HEK293T (cell line): Measurements from ENCODE around the gene KERA.

Experiments
- CTCF ChIA-PET: fragments of 350-600 bp; formaldehyde crosslinking; extraction: SDS; loops from one replicate; lab custom pipeline; 2021; ENCODE audit warnings: antibody characterized with exemption, inconsistent platforms; lab: Yijun Ruan, JAX
- POLR2A ChIA-PET: fragments of 350-600 bp; formaldehyde crosslinking; extraction: SDS; loops from one replicate; lab custom pipeline; 2020; ENCODE audit warnings: antibody characterized with exemption, inconsistent platforms; lab: Yijun Ruan, JAX
- DNase-seq: peaks from one replicate; pipeline ENCODE4 v3.0.0; 2012; ENCODE audit warnings: mixed read lengths; ENCODE audit errors: extremely low spot score
- ARNT ChIP-seq: fragments of 450-650 bp; IDR thresholded peaks from 2 replicates; pipeline ENCODE4 v1.6.1; 2017; ENCODE audit warnings: mild to moderate bottlenecking
- BHLHE40 ChIP-seq: fragments of 450-650 bp; IDR thresholded peaks from 2 replicates; pipeline ENCODE4 v1.6.1; 2016; ENCODE audit warnings: mild to moderate bottlenecking, moderate library complexity, borderline replicate concordance
- CTBP1 ChIP-seq: fragments of 450-650 bp; IDR thresholded peaks from 2 replicates; pipeline ENCODE4 v1.6.1; 2016; ENCODE audit warnings: borderline replicate concordance
- ELF4 ChIP-seq: fragments of 450-650 bp; IDR thresholded peaks from 2 replicates; pipeline ENCODE4 v1.6.1; 2017; ENCODE audit warnings: antibody characterized with exemption
- FOXA1 ChIP-seq: fragments of 450-650 bp; IDR thresholded peaks from 2 replicates; pipeline ENCODE4 v1.6.1; 2016; ENCODE audit warnings: mild to moderate bottlenecking
- FOXK2 ChIP-seq: fragments of 450-650 bp; IDR thresholded peaks from 2 replicates; pipeline ENCODE4 v1.6.1; 2016; ENCODE audit warnings: mild to moderate bottlenecking
- FOXM1 ChIP-seq: fragments of 450-650 bp; IDR thresholded peaks from 2 replicates; pipeline ENCODE4 v1.6.1; 2017; ENCODE audit warnings: mild to moderate bottlenecking, borderline replicate concordance
- HDGF ChIP-seq: fragments of 450-650 bp; IDR thresholded peaks from 2 replicates; pipeline ENCODE4 v1.6.1; 2017; ENCODE audit warnings: antibody characterized with exemption, borderline replicate concordance
- L3MBTL2 ChIP-seq: fragments of 450-650 bp; conservative IDR thresholded peaks from 2 replicates; pipeline ENCODE4 v1.6.1; 2016; ENCODE audit warnings: mild to moderate bottlenecking
- LEF1 ChIP-seq: fragments of 450-650 bp; IDR thresholded peaks from 2 replicates; pipeline ENCODE4 v1.6.1; 2017; ENCODE audit warnings: mild to moderate bottlenecking, borderline replicate concordance
- NFRKB ChIP-seq: fragments of 450-650 bp; IDR thresholded peaks from 2 replicates; pipeline ENCODE4 v1.6.1; 2016; ENCODE audit warnings: mild to moderate bottlenecking, moderate library complexity
- PKNOX1 ChIP-seq: fragments of 450-650 bp; IDR thresholded peaks from 2 replicates; pipeline ENCODE4 v1.6.1; 2016
- SP1 ChIP-seq: fragments of 450-650 bp; IDR thresholded peaks from 2 replicates; pipeline ENCODE4 v1.6.1; 2017
- SUZ12 ChIP-seq: fragments of 450-650 bp; IDR thresholded peaks from 2 replicates; pipeline ENCODE4 v1.6.1; 2016; ENCODE audit warnings: mild to moderate bottlenecking
- TARDBP ChIP-seq: fragments of 450-650 bp; IDR thresholded peaks from 2 replicates; pipeline ENCODE4 v1.6.1; 2016
- ZNF384 ChIP-seq: fragments of 450-650 bp; IDR thresholded peaks from 2 replicates; pipeline ENCODE4 v1.6.1; 2016

Gene KERA

DNA sequence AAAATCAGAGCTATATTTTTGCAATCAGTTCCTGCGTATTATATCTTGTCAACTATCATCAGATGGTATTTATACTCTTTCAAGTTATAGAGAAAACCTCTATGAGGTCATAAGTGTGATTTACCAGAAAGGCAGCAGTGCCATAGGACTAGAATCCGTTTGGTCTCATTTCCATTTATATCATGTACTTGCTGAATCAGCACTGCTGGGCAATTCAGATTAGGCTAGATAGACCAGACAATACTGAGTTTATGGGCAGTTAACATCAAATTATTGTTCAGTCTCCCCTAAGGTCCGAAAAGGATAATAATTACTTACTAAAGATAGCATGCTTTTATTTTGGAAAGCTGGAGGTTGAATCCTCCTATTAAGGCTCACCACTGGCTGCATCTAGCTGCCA lies 6.8 kb upstream of the KERA start:
- POLR2A ChIA-PET: no interaction called here
- CTCF ChIA-PET: interaction anchor here (0.6 kb wide), 1 partner anchor 8 kb away, joined by 3 read pairs; no protein-coding TSS in a partner anchor
- no peak for DNase-seq
- TF ChIP-seq PKNOX1: no peak
- TF ChIP-seq BHLHE40: no peak
- no peak for TF ChIP-seq LEF1
- TF ChIP-seq CTBP1: no peak
- no peak for TF ChIP-seq ZNF384
- TF ChIP-seq SUZ12: no peak
- no peak for TF ChIP-seq ARNT
- TF ChIP-seq SP1: no peak
- TF ChIP-seq FOXK2: no peak
- no peak for TF ChIP-seq TARDBP
- TF ChIP-seq L3MBTL2: no peak
- no peak for TF ChIP-seq FOXA1
- TF ChIP-seq HDGF: no peak
- TF ChIP-seq ELF4: no peak

- ChIA-PET POLR2A (no interaction called here), CTCF (no interaction called here)
- no peak for DNase-seq
- TF ChIP-seq FOXM1 (no peak), PKNOX1 (no peak), CTBP1 (no peak), NFRKB (no peak), TARDBP (no peak), FOXK2 (no peak), HDGF (no peak)
Measured at GRCh38 chr12:91061091-91061490, 3.3 kb upstream of the KERA start.

- POLR2A ChIA-PET: no interaction called here
- TF ChIP-seq PKNOX1 (no peak), ELF4 (no peak), HDGF (no peak), FOXA1 (no peak), FOXM1 (no peak), SP1 (no peak), FOXK2 (no peak), SUZ12 (no peak), ZNF384 (no peak), LEF1 (no peak), TARDBP (no peak), BHLHE40 (no peak), CTBP1 (no peak)
- no peak for DNase-seq
- CTCF ChIA-PET: no interaction called here
Measured at GRCh38 chr12:91059211-91059610, 1.4 kb upstream of the KERA start.

DNA sequence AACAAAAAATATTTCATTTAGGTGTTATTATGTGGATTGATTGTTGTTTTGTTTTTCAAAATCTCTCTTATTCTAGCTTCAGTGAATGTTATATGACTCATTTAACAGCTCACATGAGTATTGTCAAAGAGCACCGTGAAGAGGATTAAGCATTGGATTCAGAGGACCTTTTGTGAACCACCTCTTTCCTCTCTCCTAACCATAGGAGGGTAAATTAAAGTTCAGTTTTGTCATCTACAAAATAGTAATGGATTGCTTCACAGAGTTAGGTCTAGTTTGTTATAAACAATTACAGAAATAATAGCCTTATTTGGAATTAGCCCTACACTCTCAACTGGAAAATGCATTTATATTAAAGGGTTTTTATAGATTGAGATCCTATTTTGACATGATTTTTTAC lies 962 bp upstream of the KERA start:
- no peak for DNase-seq
- ChIA-PET CTCF (no interaction called here), POLR2A (no interaction called here)
- TF ChIP-seq BHLHE40: no peak
- TF ChIP-seq FOXK2: no peak
- no peak for TF ChIP-seq ARNT
- no peak for TF ChIP-seq SP1
- no peak for TF ChIP-seq SUZ12
- no peak for TF ChIP-seq LEF1
- no peak for TF ChIP-seq HDGF
- no peak for TF ChIP-seq L3MBTL2
- TF ChIP-seq CTBP1: no peak
- TF ChIP-seq FOXA1: no peak

- TF ChIP-seq PKNOX1 (no peak), SP1 (no peak), FOXA1 (no peak), CTBP1 (no peak), FOXM1 (no peak), SUZ12 (no peak), HDGF (no peak), ARNT (no peak), NFRKB (no peak), ZNF384 (no peak), L3MBTL2 (no peak), FOXK2 (no peak), TARDBP (no peak), LEF1 (no peak), ELF4 (no peak), BHLHE40 (no peak)
- no peak for DNase-seq
- ChIA-PET POLR2A (no interaction called here), CTCF (interaction anchor here (0.7 kb wide), 1 partner anchor 9 kb away, joined by 3 read pairs; no protein-coding TSS in a partner anchor)
Measured at GRCh38 chr12:91056488-91056887, 1.3 kb downstream of the KERA start.

- POLR2A ChIA-PET: no interaction called here
- DNase-seq: no peak
- TF ChIP-seq SUZ12 (no peak), SP1 (no peak), ELF4 (no peak), CTBP1 (no peak), PKNOX1 (no peak), ZNF384 (no peak), FOXA1 (no peak), LEF1 (no peak)
- CTCF ChIA-PET: no interaction called here
Measured at GRCh38 chr12:91055976-91056375, 1.8 kb downstream of the KERA start.
